HFF-Myc (cell line): Measurements from ENCODE around the gene ASB9.

Experiments used
- DNase-seq: peaks from one replicate; pipeline ENCODE4 v3.0.0-alpha.2; 2011; ENCODE audit warnings: low read depth; ENCODE audit errors: extremely low read depth
- H3K4me3 ChIP-seq: replicated peaks from 2 replicates; pipeline ENCODE4 v1.5.1; 2011; ENCODE audit warnings: low read depth, mild to moderate bottlenecking, control low read depth, low read length
- TF ChIP-seq, protein P1 (sequence below): IDR thresholded peaks from 2 replicates; pipeline ENCODE4 v1.5.1; 2012; ENCODE audit warnings: mild to moderate bottlenecking, low read depth, low read length, control low read depth; ENCODE audit errors: missing control alignments

ASB9 gene

DNA sequence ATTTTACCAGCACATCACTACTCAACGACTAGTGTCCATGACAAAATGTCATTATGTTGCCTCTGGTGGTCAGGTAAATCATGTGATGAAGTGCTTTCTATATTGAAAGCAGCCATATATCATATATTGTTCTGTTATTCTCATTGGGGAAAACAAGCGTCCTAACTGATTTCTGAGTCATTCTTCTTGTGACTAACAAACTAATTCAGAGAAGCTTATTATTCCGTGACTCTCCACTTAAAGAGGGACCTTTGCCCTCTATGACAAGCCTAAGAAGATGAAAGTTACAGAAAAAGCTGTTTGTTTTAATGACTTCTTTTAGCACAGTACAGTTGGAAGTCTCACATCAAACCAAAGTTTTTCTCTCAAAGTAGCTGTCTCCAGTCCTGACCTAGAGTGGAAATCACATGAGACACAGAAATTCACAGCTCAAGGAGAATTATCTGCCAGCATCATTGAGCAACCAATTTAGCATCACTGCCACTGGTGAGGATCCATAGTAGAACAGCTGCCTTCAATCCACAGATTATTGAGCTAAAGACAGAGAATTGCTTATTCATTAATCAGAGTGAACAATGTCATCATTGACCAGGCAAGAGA lies 36.4 kb downstream of the ASB9 start:
- H3K4me3 ChIP-seq = no peak overlapping the region
- no peak for DNase-seq
- TF ChIP-seq, protein P1, sequence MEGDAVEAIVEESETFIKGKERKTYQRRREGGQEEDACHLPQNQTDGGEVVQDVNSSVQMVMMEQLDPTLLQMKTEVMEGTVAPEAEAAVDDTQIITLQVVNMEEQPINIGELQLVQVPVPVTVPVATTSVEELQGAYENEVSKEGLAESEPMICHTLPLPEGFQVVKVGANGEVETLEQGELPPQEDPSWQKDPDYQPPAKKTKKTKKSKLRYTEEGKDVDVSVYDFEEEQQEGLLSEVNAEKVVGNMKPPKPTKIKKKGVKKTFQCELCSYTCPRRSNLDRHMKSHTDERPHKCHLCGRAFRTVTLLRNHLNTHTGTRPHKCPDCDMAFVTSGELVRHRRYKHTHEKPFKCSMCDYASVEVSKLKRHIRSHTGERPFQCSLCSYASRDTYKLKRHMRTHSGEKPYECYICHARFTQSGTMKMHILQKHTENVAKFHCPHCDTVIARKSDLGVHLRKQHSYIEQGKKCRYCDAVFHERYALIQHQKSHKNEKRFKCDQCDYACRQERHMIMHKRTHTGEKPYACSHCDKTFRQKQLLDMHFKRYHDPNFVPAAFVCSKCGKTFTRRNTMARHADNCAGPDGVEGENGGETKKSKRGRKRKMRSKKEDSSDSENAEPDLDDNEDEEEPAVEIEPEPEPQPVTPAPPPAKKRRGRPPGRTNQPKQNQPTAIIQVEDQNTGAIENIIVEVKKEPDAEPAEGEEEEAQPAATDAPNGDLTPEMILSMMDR = no peak

DNA sequence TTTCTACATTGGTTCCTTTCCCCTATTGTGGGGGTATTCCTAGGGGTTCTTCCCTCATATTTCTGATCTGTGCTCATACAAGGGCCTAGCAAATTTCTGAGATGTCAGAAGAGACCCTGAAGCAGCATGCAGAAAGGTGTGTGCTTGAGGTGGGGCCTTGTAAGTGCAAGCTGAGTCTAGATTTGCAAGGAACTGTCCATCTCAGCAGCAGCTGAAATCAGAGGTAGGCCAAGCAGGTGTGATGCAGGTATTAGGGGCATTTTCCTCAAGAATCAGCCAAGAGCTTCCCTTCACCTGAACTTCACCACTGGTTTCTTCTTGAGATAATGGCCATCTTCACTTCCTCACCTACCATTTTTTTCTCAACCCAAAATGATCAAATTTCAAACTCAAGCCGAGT lies 45.1 kb downstream of the ASB9 start:
- no peak for DNase-seq
- H3K4me3 ChIP-seq = no peak overlapping the region
- TF ChIP-seq, protein P1 = no peak

DNA sequence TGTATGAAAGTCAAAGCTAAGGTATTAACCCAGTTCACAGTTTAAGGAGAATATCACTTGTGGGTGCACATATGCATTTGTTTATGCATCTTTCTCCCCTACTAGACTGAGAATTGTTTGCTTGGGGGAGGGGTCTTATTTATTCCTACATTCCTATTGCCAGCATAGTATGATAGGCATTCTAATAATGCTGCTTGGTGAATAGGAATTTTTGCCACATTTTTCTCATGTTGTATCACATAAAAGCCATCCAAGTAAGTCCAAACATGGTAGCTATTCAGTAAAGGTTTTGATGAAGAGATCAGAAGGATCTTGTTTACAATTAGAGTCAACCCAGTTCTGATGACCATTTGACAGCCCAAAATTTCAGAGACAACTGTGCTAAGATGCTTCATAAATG lies 48.6 kb downstream of the ASB9 start:
- no peak overlapping the region for H3K4me3 ChIP-seq
- TF ChIP-seq, protein P1 = no peak
- no peak for DNase-seq

DNA sequence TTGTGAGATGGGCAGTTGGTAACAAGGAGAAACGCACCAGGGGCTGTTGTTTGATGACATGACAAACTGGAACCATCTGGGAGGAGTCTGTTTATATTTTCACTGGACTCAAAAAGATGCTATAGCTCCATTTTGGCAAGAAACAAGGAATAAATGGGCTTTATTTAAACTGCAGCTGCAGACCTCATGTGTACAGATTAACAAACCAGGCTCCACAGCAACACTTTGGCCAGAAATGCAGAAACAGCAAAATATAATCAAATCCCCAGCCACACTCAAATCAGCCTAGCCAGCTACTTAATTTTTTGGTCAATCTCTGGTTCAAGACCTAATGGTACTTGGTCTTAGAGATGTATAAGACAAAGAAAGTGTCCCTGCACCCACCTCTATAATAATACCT lies 52.7 kb downstream of the ASB9 start:
- DNase-seq = no peak
- no peak overlapping the region for H3K4me3 ChIP-seq
- TF ChIP-seq, protein P1 = no peak

DNA sequence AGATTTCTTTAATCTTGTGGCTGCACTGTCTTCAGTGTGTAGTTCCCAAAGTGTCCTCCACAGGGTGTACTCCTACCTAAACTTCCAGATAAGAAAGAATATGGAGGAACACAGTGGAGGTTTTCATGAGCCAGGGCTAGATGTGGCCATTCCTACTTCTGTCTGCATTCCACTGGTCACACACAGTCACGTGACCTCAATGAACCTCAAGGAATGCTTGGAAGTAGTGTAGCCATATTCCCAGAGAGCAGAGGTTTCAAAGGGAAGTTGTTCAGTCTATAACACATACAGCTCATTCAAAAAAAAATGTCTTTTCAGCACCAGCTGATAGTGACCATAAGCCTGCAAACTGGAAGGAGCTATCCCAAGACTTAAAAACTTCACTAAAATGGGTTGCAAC lies 53.6 kb downstream of the ASB9 start:
- DNase-seq = no peak
- H3K4me3 ChIP-seq = no peak overlapping the region
- TF ChIP-seq, protein P1 = no peak

DNA sequence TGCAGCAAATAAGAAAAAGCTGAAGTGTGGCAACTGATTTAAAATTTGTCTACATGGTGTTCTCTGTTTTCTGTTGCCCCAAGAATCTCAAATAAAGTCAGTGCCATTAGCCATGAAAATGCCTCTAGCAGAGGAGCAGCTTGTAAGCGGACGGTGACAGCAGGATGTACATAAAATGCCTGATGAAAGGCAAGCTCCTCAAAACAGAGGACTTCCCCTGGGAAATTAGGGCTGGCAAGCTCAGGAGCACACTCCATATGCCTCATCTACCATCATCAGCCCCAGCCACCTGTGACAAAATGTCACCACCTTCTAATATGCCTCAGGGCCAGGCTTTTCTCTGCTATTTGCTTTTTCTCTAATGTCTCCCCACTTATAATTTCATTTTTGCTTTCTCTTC lies 54.5 kb downstream of the ASB9 start:
- TF ChIP-seq, protein P1 = no peak
- DNase-seq = no peak
- H3K4me3 ChIP-seq = no peak overlapping the region

DNA sequence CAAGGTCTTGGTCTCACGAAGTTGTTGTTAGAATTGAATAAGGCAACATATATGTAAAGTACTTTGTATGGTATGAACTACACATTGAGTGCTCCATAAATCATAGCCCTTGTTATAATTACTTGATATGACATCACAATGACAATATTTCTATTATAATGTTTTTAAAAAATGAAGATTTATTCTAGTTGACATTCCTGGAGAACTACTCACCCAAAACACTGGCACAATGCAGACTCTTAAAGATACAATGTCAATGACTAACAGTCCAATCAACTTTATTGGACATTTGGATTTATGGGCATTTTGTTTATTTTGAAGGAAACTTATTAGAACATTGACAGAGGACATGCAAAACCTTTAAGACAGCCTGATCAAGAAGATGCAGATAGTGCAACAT lies 55.3 kb downstream of the ASB9 start:
- H3K4me3 ChIP-seq = no peak overlapping the region
- no peak for DNase-seq
- TF ChIP-seq, protein P1 = no peak
